H9 (cell line): Measurements from ENCODE around the gene DYRK1B. TPM values are rescaled to one million over a fixed set of nuclear protein-coding genes. Genes with fewer than 3 reads are reported as not detected.

Experiments
- DNase-seq: peaks from one replicate; pipeline ENCODE4 v3.0.0-alpha.2; 2017
- H2AFZ ChIP-seq: one replicate; pipeline ENCODE4 v1.6.1; 2013; ENCODE audit warnings: mild to moderate bottlenecking, low read length, control low read depth, moderate library complexity
- H2AK5ac ChIP-seq: 2 replicates; pipeline ENCODE4 v1.6.1; 2013; ENCODE audit warnings: low read length, control low read depth, mixed read lengths; ENCODE audit not compliant: insufficient read length
- H2BK120ac ChIP-seq: one replicate; pipeline ENCODE4 v1.6.1; 2013; ENCODE audit warnings: low read depth, mild to moderate bottlenecking, low read length, control low read depth, inconsistent platforms; ENCODE audit not compliant: poor library complexity, severe bottlenecking
- H2BK12ac ChIP-seq: 2 replicates; pipeline ENCODE4 v1.6.1; 2013; ENCODE audit warnings: low read length, control low read depth, mixed read lengths, low read depth; ENCODE audit not compliant: insufficient read length
- H2BK15ac ChIP-seq: 2 replicates; pipeline ENCODE4 v1.6.1; 2013; ENCODE audit warnings: low read depth, low read length, control low read depth
- H2BK20ac ChIP-seq: one replicate; pipeline ENCODE4 v1.6.1; 2013; ENCODE audit warnings: low read depth, mild to moderate bottlenecking, low read length, control low read depth, inconsistent platforms; ENCODE audit not compliant: poor library complexity, severe bottlenecking
- H2BK5ac ChIP-seq: 2 replicates; pipeline ENCODE4 v1.6.1; 2013; ENCODE audit warnings: low read length, control low read depth, mixed read lengths; ENCODE audit not compliant: insufficient read length
- H3K14ac ChIP-seq: 2 replicates; pipeline ENCODE4 v1.6.1; 2013; ENCODE audit warnings: low read length, control low read depth; ENCODE audit not compliant: insufficient read depth
- H3K18ac ChIP-seq: 2 replicates; pipeline ENCODE4 v1.6.1; 2013; ENCODE audit warnings: low read depth, mild to moderate bottlenecking, mixed read lengths, low read length, control low read depth; ENCODE audit not compliant: insufficient read length
- H3K23ac ChIP-seq: 2 replicates; pipeline ENCODE4 v1.6.1; 2013; ENCODE audit warnings: low read length, control low read depth, mixed read lengths, low read depth; ENCODE audit not compliant: insufficient read length
- H3K23me2 ChIP-seq: 2 replicates; pipeline ENCODE4 v1.6.1; 2013; ENCODE audit warnings: low read depth, mild to moderate bottlenecking, mixed read lengths, low read length, control low read depth; ENCODE audit not compliant: insufficient read length, poor library complexity, severe bottlenecking
- H3K27ac ChIP-seq: 2 replicates; pipeline ENCODE4 v1.5.1; 2013; ENCODE audit warnings: low read length, control low read depth, mixed read lengths, low read depth; ENCODE audit not compliant: insufficient read length
- H3K27me3 ChIP-seq: 2 replicates; pipeline ENCODE4 v1.6.1; 2013; ENCODE audit warnings: low read length, control low read depth, inconsistent platforms; ENCODE audit not compliant: insufficient read depth
- H3K4ac ChIP-seq: 2 replicates; pipeline ENCODE4 v1.6.1; 2013; ENCODE audit warnings: low read depth, mild to moderate bottlenecking, control low read depth, inconsistent platforms, low read length, moderate library complexity
- H3K4me1 ChIP-seq: 2 replicates; pipeline ENCODE4 v1.6.1; 2013; ENCODE audit warnings: low read length, control low read depth, inconsistent platforms; ENCODE audit not compliant: insufficient read depth
- H3K4me2 ChIP-seq: 2 replicates; pipeline ENCODE4 v1.6.1; 2013; ENCODE audit warnings: low read length, control low read depth, mixed read lengths; ENCODE audit not compliant: insufficient read length, insufficient read depth
- H3K56ac ChIP-seq: 2 replicates; pipeline ENCODE4 v1.6.1; 2013; ENCODE audit warnings: low read depth, mild to moderate bottlenecking, mixed read lengths, low read length, control low read depth; ENCODE audit not compliant: insufficient read length
- H3K79me1 ChIP-seq: 2 replicates; pipeline ENCODE4 v1.6.1; 2013; ENCODE audit warnings: low read depth, mild to moderate bottlenecking, moderate library complexity, low read length, control low read depth, inconsistent platforms; ENCODE audit not compliant: insufficient read depth, poor library complexity, severe bottlenecking
- H3K79me2 ChIP-seq: 2 replicates; pipeline ENCODE4 v1.6.1; 2013; ENCODE audit warnings: low read length, control low read depth, inconsistent platforms; ENCODE audit not compliant: insufficient read depth
- H3K9ac ChIP-seq: 2 replicates; pipeline ENCODE4 v1.6.1; 2013; ENCODE audit warnings: low read length, control low read depth, mixed read lengths; ENCODE audit not compliant: insufficient read length; ENCODE audit errors: extremely low read depth
- H3K9me3 ChIP-seq: one replicate; pipeline ENCODE4 v1.6.1; 2013; ENCODE audit warnings: low read depth, low read length, inconsistent platforms; ENCODE audit not compliant: control insufficient read depth
- H3T11ph ChIP-seq: one replicate; pipeline ENCODE4 v1.6.1; 2013; ENCODE audit warnings: mild to moderate bottlenecking, low read length, control low read depth, inconsistent platforms
- H4K20me1 ChIP-seq: one replicate; pipeline ENCODE4 v1.6.1; 2013; ENCODE audit not compliant: control insufficient read depth, insufficient read length, insufficient read depth
- H4K5ac ChIP-seq: 2 replicates; pipeline ENCODE4 v1.6.1; 2013; ENCODE audit warnings: low read depth, mild to moderate bottlenecking, mixed read lengths, low read length, control low read depth; ENCODE audit not compliant: insufficient read length
- H4K8ac ChIP-seq: replicated peaks from 2 replicates; pipeline ENCODE4 v1.6.1; 2013; ENCODE audit warnings: low read length, control low read depth, mixed read lengths, low read depth; ENCODE audit not compliant: insufficient read length
- H4K91ac ChIP-seq: 2 replicates; pipeline ENCODE4 v1.6.1; 2013; ENCODE audit warnings: low read depth, mild to moderate bottlenecking, moderate library complexity, mixed read lengths, low read length, control low read depth; ENCODE audit not compliant: insufficient read length
- H3K27ac Mint-ChIP-seq, 3 experiments: 2 replicates in 2 of 3; 3 replicates in 1 of 3; pipeline ENCODE4 v1.8.0; 2020 to 2021; ENCODE audit warnings: mixed read lengths in 3 of 3, mild to moderate bottlenecking in 1 of 3, moderate library complexity in 1 of 3
- H3K27me3 Mint-ChIP-seq: 2 replicates; pipeline ENCODE4 v1.8.0; 2021; ENCODE audit warnings: low read depth, mild to moderate bottlenecking, moderate library complexity, mixed read lengths
- H3K36me3 Mint-ChIP-seq, 3 experiments: 2 replicates in 2 of 3; 3 replicates in 1 of 3; pipeline ENCODE4 v1.8.0; 2020 to 2021; ENCODE audit warnings: low read depth in 3 of 3, mixed read lengths in 3 of 3; ENCODE audit not compliant: insufficient read depth in 1 of 3
- H3K4me1 Mint-ChIP-seq, 2 experiments: 2 replicates each; pipeline ENCODE4 v1.8.0; 2020; ENCODE audit warnings: mixed read lengths in 2 of 2
- H3K4me3 Mint-ChIP-seq, 2 experiments: 2 replicates in 1 of 2; 3 replicates in 1 of 2; pipeline ENCODE4 v1.8.0; 2020 to 2021; ENCODE audit warnings: mild to moderate bottlenecking in 2 of 2, mixed read lengths in 2 of 2, moderate library complexity in 1 of 2
- H3K9me3 Mint-ChIP-seq, 2 experiments: 2 replicates in 1 of 2; 3 replicates in 1 of 2; pipeline ENCODE4 v1.8.0; 2020; ENCODE audit warnings: mild to moderate bottlenecking in 2 of 2, mixed read lengths in 2 of 2, moderate library complexity in 1 of 2
- WGBS: extraction: QIAGEN DNeasy Blood & Tissue Kit; methylation state at CpG from one replicate; pipeline ENCODE4 v1.1.7; 2013; ENCODE audit warnings: missing lambda C conversion rate, low lambda C conversion rate, mixed read lengths; ENCODE audit not compliant: insufficient read length; ENCODE audit errors: extremely low coverage; 5-methylcytosine and 5-hydroxymethylcytosine counted together
- total RNA-seq: library from RNA; stranded (reverse); gene quantifications from 2 replicates; pipeline ENCODE4 v1.2.1, GENCODE V29; 2021
- TF ChIP-seq, protein P1 (sequence below): fragments of 200-600 bp; sonication (generic); conservative IDR thresholded peaks from 3 replicates; pipeline ENCODE4 v1.8.0; 2021; ENCODE audit warnings: antibody characterized with exemption, mild to moderate bottlenecking

Gene DYRK1B
- total RNA-seq, 1 experiment from 2014 or later = 14.3 TPM

DNA sequence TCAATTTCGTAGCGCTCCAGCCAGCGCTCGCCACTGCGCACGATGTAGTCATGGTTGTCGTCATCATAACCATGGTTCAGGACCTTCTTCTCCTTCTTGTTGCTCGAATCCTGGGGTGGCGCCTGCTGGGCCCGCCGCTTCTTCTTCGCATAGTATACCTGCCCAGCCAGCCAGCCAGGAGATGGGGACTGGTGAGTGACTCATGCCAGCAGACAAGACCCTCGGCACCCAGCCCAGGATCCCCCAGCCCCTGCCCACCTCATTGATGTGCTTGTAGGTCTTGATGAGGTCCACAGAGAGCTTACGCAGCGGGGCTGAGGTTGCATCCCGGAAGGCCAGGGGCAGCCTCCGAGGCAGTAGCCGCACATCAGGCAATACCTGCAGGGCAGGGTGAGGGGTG, 3.6 kb downstream of the DYRK1B start:
- no peak overlapping the region for H3K23ac ChIP-seq
- no peak overlapping the region for H3K4ac ChIP-seq
- H4K91ac ChIP-seq = no peak overlapping the region
- H3K27me3 ChIP-seq = no peaks in the 10 kb centered on the region
- H3K14ac ChIP-seq = no peak overlapping the region
- H3K79me2 ChIP-seq = no peaks in the 10 kb centered on the region
- Mint-ChIP-seq H3K4me1 (peaks cover 18 to 19% of the 10 kb centered on the region in 2 experiments), H3K9me3 (no peaks in the 10 kb centered on the region), H3K4me3 (no peak overlapping the region), H3K27ac (no peak overlapping the region), H3K36me3 (peaks cover 18 to 60% (median 46%) of the 10 kb centered on the region in 3 experiments), H3K27me3 (no peaks in the 10 kb centered on the region)
- H2BK20ac ChIP-seq = no peak overlapping the region
- no peaks in the 10 kb centered on the region for H3K79me1 ChIP-seq
- no peaks in the 10 kb centered on the region for H3K23me2 ChIP-seq
- H3K4me2 ChIP-seq = no peak overlapping the region
- H3K9ac ChIP-seq = no peak overlapping the region
- H2AFZ ChIP-seq = no peak overlapping the region
- no peak overlapping the region for H2BK5ac ChIP-seq
- H3K9me3 ChIP-seq = no peaks in the 10 kb centered on the region
- no peak overlapping the region for H3K18ac ChIP-seq
- TF ChIP-seq, protein P1, sequence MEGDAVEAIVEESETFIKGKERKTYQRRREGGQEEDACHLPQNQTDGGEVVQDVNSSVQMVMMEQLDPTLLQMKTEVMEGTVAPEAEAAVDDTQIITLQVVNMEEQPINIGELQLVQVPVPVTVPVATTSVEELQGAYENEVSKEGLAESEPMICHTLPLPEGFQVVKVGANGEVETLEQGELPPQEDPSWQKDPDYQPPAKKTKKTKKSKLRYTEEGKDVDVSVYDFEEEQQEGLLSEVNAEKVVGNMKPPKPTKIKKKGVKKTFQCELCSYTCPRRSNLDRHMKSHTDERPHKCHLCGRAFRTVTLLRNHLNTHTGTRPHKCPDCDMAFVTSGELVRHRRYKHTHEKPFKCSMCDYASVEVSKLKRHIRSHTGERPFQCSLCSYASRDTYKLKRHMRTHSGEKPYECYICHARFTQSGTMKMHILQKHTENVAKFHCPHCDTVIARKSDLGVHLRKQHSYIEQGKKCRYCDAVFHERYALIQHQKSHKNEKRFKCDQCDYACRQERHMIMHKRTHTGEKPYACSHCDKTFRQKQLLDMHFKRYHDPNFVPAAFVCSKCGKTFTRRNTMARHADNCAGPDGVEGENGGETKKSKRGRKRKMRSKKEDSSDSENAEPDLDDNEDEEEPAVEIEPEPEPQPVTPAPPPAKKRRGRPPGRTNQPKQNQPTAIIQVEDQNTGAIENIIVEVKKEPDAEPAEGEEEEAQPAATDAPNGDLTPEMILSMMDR = no peak
- DNase-seq = no peak
- no peaks in the 10 kb centered on the region for H3K4me1 ChIP-seq
- H3K27ac ChIP-seq = no peak overlapping the region
- H2BK120ac ChIP-seq = no peak overlapping the region
- no peak overlapping the region for H2AK5ac ChIP-seq
- no peak overlapping the region for H4K5ac ChIP-seq
- no peak overlapping the region for H3T11ph ChIP-seq
- no peak overlapping the region for H2BK15ac ChIP-seq
- H4K8ac ChIP-seq = no peak overlapping the region
- H4K20me1 ChIP-seq = no peaks in the 10 kb centered on the region
- no CpG with 5 or more reads among the region's 18 CpGs for WGBS
- no peak overlapping the region for H3K56ac ChIP-seq
- H2BK12ac ChIP-seq = no peak overlapping the region
